ENCODE measurements around the gene ADCY2.

GRCh38 chr5:7866196-7866595 lies 470.3 kb downstream of the ADCY2 start:
- no peak for TF ChIP-seq CTCF (IDR thresholded peaks at IDR 0.05)
- TF ChIP-seq POLR2A (IDR thresholded peaks at IDR 0.05): no peak
- TF ChIP-seq POLR2AphosphoS5 (IDR thresholded peaks at IDR 0.05; ENCODE audit: insufficient read depth in 1 of 2, low read depth in 1 of 2): no peak
